ENCODE data around the gene MUC5AC. TPM values are rescaled to one million over a fixed set of nuclear protein-coding genes. Genes with fewer than 3 reads are reported as not detected.

Gene MUC5AC
- total RNA-seq, 4 donors from 2014 or later, result not detected

DNA sequence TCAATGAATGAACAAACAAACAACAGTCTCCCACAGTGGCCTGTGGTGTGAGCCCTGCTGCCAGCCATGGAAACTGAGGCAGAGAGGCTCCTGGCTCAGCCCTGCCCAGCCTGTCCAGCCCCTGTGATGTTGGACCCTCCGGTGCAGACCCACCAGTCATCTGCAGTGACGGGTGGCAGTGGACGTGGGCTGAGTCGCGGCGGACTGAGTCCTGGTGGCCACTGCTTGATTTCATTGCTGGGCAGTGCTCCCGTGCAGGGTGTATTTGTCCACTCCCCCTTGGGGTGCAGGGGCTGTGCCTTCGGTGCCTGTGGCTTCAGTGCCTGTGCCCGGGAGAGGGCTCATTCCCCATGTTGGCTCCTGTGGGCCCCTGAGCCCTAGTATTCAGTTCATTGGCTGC is 31.9 kb upstream of the MUC5AC start:
- Histone ChIP-seq H3K36me3 (no peaks in the 10 kb centered on the region), H3K4me1 (no peaks in the 10 kb centered on the region), H3K4me3 (replicated peaks in 1 of 3) (no peak overlapping the region), H3K9me3 (no peaks in the 10 kb centered on the region), H3K27me3 (no peaks in the 10 kb centered on the region), H3K27ac (no peak overlapping the region)
- WGBS, 2 donors, result 92 to 100% methylated on average over 4 to 9 of the region's 9 CpGs
- TF ChIP-seq, protein P1, sequence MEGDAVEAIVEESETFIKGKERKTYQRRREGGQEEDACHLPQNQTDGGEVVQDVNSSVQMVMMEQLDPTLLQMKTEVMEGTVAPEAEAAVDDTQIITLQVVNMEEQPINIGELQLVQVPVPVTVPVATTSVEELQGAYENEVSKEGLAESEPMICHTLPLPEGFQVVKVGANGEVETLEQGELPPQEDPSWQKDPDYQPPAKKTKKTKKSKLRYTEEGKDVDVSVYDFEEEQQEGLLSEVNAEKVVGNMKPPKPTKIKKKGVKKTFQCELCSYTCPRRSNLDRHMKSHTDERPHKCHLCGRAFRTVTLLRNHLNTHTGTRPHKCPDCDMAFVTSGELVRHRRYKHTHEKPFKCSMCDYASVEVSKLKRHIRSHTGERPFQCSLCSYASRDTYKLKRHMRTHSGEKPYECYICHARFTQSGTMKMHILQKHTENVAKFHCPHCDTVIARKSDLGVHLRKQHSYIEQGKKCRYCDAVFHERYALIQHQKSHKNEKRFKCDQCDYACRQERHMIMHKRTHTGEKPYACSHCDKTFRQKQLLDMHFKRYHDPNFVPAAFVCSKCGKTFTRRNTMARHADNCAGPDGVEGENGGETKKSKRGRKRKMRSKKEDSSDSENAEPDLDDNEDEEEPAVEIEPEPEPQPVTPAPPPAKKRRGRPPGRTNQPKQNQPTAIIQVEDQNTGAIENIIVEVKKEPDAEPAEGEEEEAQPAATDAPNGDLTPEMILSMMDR (IDR thresholded peaks at IDR 0.05), result no peak
- no peak for TF ChIP-seq POLR2A (IDR thresholded peaks at IDR 0.05)
- no peak for DNase-seq
- intact Hi-C loops (cut with DNase I), result no loop called here

DNA sequence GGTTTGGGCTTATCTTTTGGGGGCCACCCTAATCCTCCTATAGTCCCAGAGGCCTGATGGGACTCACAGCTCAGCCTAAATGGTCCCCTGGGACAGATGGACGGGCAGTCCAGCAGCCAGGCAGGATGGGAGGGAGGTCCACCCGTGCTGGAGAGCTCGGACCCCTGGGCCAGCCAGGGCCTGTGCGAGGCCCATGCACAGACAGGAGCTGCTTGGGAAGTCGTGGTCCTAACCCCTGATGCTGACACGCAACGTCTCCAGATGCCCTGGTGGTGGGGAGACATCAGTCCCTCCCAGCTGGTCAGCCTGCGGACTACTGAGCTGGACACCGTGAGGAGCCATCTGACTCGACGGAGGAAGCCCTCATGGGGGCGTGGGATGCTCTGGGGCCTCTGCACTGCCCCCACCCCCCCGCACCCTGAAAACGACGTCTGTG is 31.2 kb upstream of the MUC5AC start:
- no peak for TF ChIP-seq POLR2A (IDR thresholded peaks at IDR 0.05)
- TF ChIP-seq, protein P1 (IDR thresholded peaks at IDR 0.05), result no peak
- Histone ChIP-seq H3K27ac (no peak overlapping the region), H3K4me3 (replicated peaks in 1 of 3) (no peak overlapping the region), H3K9me3 (no peaks in the 10 kb centered on the region), H3K27me3 (no peaks in the 10 kb centered on the region), H3K36me3 (no peaks in the 10 kb centered on the region), H3K4me1 (no peaks in the 10 kb centered on the region)
- DNase-seq, result no peak
- WGBS, 2 donors, result 100% methylated on average over 2 of the region's 15 CpGs; no CpG with 5 or more reads in 1 of the 2 donors
- intact Hi-C loops (cut with DNase I), result no loop called here

DNA sequence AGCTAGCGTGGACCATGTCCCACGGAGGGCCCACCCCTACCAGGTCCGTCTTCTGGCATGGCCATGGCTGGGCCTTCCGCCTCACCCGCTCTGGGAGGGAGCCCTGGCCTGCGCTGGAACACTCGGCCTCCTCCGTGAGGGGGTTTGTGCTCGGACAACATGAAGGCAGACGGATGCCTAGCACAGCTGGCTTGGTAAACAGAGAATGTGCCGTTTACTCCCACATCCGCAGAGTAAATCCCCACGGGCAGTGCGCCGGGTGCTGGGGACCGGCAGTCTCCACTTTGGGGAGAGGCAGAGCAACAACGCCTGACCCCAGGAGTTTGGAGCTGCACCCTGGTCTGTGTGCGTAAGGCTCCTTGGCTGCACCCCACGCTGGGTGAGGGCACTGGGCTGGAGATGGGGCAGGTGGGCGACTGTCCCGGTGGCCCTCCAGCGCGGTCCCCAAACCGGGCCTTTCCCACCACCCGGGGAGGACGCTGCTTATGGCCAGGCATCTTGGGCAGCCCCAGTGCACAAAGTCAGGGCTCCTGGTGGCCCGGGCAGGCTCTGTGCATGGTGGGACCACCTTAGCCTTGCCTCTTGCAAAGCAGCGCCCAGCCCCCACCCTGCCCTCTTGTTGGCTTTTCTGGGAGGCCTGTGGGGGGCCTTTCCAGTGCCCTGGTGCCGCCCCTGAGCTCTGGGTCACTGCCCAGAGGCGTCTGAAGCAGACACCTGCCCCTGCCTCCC is 30.7 kb upstream of the MUC5AC start:
- DNase-seq, result no peak

DNA sequence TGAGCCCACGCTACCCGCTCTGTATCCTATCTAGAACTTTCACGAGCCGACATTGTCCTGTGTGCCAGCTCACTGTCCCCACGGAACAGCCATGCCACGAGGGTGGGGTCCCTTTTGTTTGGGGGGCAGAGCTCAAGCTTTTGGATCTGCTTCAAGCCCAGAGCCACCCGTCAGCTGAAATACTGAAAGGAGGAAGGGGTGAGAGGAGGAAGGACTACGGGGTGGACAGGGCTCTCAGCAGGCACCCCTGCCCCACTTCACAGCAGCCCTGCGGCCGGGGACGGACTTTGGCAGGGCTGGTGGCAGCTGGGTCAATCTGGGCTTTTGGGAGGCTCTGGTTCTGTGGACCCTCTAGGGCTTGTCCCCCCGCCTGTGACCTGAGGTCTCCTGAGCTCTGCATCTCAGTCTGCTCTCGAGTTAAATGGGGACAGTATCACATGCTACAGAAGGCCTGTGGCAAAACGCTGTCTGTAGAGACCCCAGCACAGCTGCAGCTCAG is 30.0 kb upstream of the MUC5AC start:
- Histone ChIP-seq H3K27ac (no peak overlapping the region), H3K4me3 (replicated peaks in 1 of 3) (no peak overlapping the region), H3K27me3 (no peaks in the 10 kb centered on the region), H3K9me3 (no peaks in the 10 kb centered on the region), H3K36me3 (no peaks in the 10 kb centered on the region), H3K4me1 (no peaks in the 10 kb centered on the region)
- intact Hi-C loops (cut with DNase I), result no loop called here
- WGBS, 2 donors, result 59 to 68% methylated on average over 10 to 12 of the region's 14 CpGs
- no peak for TF ChIP-seq POLR2A (IDR thresholded peaks at IDR 0.05)
- TF ChIP-seq, protein P1 (IDR thresholded peaks at IDR 0.05), result no peak
- no peak for DNase-seq

More for the DNA sequence above, 30.7 kb upstream of the MUC5AC start:
- Histone ChIP-seq H3K27ac (no peak overlapping the region), H3K4me3 (replicated peaks in 1 of 3) (no peak overlapping the region), H3K27me3 (no peaks in the 10 kb centered on the region), H3K4me1 (no peaks in the 10 kb centered on the region), H3K36me3 (no peaks in the 10 kb centered on the region), H3K9me3 (no peaks in the 10 kb centered on the region)
- WGBS, 2 donors, result 71 to 79% methylated on average over 11 to 13 of the region's 30 CpGs
- TF ChIP-seq, protein P1 (IDR thresholded peaks at IDR 0.05), result no peak
- TF ChIP-seq POLR2A (IDR thresholded peaks at IDR 0.05), result no peak
- intact Hi-C loops (cut with DNase I), result no loop called here
